ENCODE results near the gene PPP1CC. TPM values are rescaled to one million over a fixed set of nuclear protein-coding genes. Genes with fewer than 3 reads are reported as not detected.

Gene PPP1CC
- total RNA-seq, 2 donors from 2014 or later = 76.4 to 105 TPM

DNA sequence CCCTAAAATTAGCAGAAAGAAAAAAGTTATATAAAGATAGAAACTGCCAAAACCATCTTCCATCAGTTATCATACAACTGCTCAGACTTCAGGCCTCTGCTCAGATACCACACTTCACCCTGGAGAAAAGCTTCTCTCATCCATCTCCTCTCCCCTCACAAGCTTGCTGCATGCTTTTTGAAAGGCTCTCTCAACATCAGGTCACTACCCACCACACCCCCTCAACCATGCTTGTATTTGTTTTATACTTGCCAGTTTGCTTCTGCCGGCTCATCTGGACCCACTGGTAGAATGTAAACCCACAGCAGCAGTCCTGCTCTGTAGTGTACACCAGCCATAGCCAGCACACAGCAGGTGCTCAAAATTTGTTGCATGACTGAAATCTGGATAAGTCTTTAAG, 8.8 kb downstream of the PPP1CC start:
- Histone ChIP-seq H3K4me1 (ENCODE audit: control insufficient read depth in 1 of 2, low read depth in 2 of 2) (peaks cover 29 to 51% of the 10 kb centered on the region in 2 donors), H3K9me3 (no peaks in the 10 kb centered on the region), H3K27ac (no peak overlapping the region), H3K27me3 (replicated peaks; ENCODE audit: insufficient read depth) (no peaks in the 10 kb centered on the region), H3K4me3 (no peak overlapping the region), H3K36me3 (peaks cover 26% of the 10 kb centered on the region)
- no peak for ATAC-seq (ENCODE audit: insufficient number of reproducible peaks, low FRiP score, low read depth)
- TF ChIP-seq, protein P1, sequence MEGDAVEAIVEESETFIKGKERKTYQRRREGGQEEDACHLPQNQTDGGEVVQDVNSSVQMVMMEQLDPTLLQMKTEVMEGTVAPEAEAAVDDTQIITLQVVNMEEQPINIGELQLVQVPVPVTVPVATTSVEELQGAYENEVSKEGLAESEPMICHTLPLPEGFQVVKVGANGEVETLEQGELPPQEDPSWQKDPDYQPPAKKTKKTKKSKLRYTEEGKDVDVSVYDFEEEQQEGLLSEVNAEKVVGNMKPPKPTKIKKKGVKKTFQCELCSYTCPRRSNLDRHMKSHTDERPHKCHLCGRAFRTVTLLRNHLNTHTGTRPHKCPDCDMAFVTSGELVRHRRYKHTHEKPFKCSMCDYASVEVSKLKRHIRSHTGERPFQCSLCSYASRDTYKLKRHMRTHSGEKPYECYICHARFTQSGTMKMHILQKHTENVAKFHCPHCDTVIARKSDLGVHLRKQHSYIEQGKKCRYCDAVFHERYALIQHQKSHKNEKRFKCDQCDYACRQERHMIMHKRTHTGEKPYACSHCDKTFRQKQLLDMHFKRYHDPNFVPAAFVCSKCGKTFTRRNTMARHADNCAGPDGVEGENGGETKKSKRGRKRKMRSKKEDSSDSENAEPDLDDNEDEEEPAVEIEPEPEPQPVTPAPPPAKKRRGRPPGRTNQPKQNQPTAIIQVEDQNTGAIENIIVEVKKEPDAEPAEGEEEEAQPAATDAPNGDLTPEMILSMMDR (IDR thresholded peaks at IDR 0.05) = no peak
- no peak for DNase-seq (ENCODE audit: low spot score)

DNA sequence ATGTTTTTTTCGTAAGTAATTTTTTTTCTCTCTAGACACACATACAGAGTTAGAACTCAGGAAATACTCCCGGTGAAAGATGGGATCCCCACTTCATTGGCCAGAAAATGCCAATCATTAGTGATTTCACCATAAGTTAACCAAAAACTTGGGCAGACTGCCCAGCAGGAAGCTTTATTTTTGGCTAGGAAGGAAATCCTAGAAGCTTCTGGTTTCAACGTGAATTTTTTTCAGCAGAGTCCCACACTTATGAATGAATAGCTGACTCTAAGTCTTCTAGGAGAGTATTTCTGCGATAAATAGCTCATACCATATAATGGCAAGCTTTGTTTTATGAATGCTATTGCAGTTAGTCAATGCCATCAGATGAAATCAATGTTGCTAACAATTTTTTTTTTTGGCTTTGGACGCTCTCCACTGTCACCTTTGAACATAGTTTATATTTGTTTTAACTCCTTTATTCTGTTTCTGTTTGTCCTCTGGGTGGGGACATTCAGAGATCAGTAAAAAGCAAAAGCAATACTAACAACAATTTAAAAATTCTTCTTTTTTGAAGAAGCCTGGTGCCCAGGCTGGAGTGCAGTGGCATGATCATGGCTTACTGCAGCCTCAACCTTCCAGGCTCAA, 9.5 kb downstream of the PPP1CC start:
- no peaks in the 10 kb centered on the region for H3K27me3 ChIP-seq (replicated peaks; ENCODE audit: insufficient read depth)
- no peak for ATAC-seq (ENCODE audit: insufficient number of reproducible peaks, low FRiP score, low read depth)

DNA sequence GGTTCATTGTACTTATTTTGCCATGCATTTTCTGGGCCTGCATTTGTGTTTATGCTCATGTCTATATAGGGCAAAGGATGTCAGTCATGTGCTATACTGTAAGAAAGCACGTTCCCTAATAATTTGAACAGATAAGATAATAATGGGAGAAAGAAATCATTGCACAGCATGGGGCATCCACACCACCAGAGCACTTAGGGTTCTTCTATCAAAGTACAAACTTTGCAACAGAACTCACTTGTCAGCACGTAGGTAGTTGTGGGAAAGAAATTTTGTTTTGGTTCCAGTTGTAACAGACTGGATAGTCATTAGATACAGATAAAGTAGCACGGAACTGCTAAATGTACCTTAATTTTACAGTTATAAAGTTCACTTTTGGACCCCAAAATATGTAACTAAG, 10.1 kb downstream of the PPP1CC start:
- DNase-seq (ENCODE audit: low spot score) (no peak), ATAC-seq (ENCODE audit: insufficient number of reproducible peaks, low FRiP score, low read depth) (no peak)
- peaks cover 28% of the 10 kb centered on the region for H3K36me3 ChIP-seq
- H3K27ac ChIP-seq = no peak overlapping the region
- TF ChIP-seq, protein P1 (IDR thresholded peaks at IDR 0.05) = no peak
- no peak overlapping the region for H3K4me3 ChIP-seq
- peaks cover 20 to 39% of the 10 kb centered on the region in 2 donors for H3K4me1 ChIP-seq (ENCODE audit: control insufficient read depth in 1 of 2, low read depth in 2 of 2)
- no peaks in the 10 kb centered on the region for H3K9me3 ChIP-seq
- H3K27me3 ChIP-seq (replicated peaks; ENCODE audit: insufficient read depth) = no peaks in the 10 kb centered on the region

More for the DNA sequence above, 9.5 kb downstream of the PPP1CC start:
- peak overlapping the region; percentile 19 for H3K4me3 ChIP-seq
- peaks cover 23 to 44% of the 10 kb centered on the region in 2 donors for H3K4me1 ChIP-seq (ENCODE audit: control insufficient read depth in 1 of 2, low read depth in 2 of 2)
- no peaks in the 10 kb centered on the region for H3K9me3 ChIP-seq
- TF ChIP-seq, protein P1 (IDR thresholded peaks at IDR 0.05) = no peak
- no peak overlapping the region for H3K27ac ChIP-seq
- peaks cover 26% of the 10 kb centered on the region for H3K36me3 ChIP-seq
- DNase-seq (ENCODE audit: low spot score) = no peak

DNA sequence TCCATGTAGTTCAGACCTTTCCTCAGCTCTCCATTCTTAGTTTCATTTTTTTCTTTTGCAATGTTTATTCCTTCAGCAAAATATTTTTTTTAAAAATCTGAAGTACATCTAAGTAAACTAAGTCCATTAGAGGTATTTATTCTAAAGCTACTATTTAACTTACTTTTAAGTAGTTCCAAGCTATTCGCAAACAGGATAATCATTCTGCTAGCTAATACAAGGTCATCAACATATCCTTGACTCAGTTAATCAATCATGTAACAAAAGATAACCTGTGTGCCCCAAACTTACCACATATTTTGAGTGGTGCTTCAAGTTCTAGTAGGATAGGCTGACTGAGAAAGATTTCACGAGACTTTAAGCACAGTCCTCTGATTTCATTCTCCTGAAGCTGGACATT, 11.2 kb downstream of the PPP1CC start:
- TF ChIP-seq, protein P1 (IDR thresholded peaks at IDR 0.05) = no peak
- Histone ChIP-seq H3K9me3 (no peaks in the 10 kb centered on the region), H3K4me1 (ENCODE audit: control insufficient read depth in 1 of 2, low read depth in 2 of 2) (peaks cover 17 to 39% of the 10 kb centered on the region in 2 donors), H3K27me3 (replicated peaks; ENCODE audit: insufficient read depth) (no peaks in the 10 kb centered on the region), H3K27ac (no peak overlapping the region), H3K36me3 (peaks cover 31% of the 10 kb centered on the region), H3K4me3 (no peak overlapping the region)
- no peak for ATAC-seq (ENCODE audit: insufficient number of reproducible peaks, low FRiP score, low read depth)
- no peak for DNase-seq (ENCODE audit: low spot score)

DNA sequence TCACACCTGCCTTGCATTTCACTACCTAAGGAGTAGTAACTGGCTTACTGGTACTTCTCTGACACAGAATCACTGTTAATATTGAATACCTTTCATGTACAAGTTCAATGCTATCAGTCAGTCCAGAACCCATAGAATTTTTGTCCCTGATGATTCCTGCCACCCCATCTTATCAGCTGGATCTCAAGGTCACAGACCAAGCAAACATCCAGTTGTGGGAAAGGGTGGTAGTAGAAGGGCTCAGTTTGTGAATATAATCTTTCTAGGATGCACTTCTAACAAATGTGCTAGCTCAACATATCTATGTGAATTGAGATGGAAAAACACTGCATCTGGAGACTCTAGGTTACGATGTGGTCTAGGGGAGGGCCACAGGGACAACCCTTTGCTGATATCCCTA, 14.1 kb downstream of the PPP1CC start:
- no peak overlapping the region for H3K4me3 ChIP-seq
- H3K9me3 ChIP-seq = no peaks in the 10 kb centered on the region
- H3K4me1 ChIP-seq (ENCODE audit: control insufficient read depth in 1 of 2, low read depth in 2 of 2) = peaks cover 14 to 24% of the 10 kb centered on the region in 2 donors
- H3K27me3 ChIP-seq (replicated peaks; ENCODE audit: insufficient read depth) = no peaks in the 10 kb centered on the region
- TF ChIP-seq, protein P1 (IDR thresholded peaks at IDR 0.05) = no peak
- DNase-seq (ENCODE audit: low spot score) (no peak), ATAC-seq (ENCODE audit: insufficient number of reproducible peaks, low FRiP score, low read depth) (no peak)
- H3K27ac ChIP-seq = no peak overlapping the region
- H3K36me3 ChIP-seq = peaks cover 30% of the 10 kb centered on the region
